ENCODE results near the gene NAP1L1. TPM values are rescaled to one million over a fixed set of nuclear protein-coding genes. Genes with fewer than 3 reads are reported as not detected.

The NAP1L1 gene, protein sequence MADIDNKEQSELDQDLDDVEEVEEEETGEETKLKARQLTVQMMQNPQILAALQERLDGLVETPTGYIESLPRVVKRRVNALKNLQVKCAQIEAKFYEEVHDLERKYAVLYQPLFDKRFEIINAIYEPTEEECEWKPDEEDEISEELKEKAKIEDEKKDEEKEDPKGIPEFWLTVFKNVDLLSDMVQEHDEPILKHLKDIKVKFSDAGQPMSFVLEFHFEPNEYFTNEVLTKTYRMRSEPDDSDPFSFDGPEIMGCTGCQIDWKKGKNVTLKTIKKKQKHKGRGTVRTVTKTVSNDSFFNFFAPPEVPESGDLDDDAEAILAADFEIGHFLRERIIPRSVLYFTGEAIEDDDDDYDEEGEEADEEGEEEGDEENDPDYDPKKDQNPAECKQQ
- polyA plus RNA-seq (ENCODE audit: insufficient read length in 10 of 10): 100 to 1,000 TPM; 395 to 636 (median 500) TPM
- long read RNA-seq, donor 1, full-length matches to known transcripts: 42 of 81 reads
- long read RNA-seq, donor 1, partial matches to known transcripts: 24 of 81 reads
- long read RNA-seq, donor 1, other reads (novel, unspliced or antisense): 15 of 81 reads
- long read RNA-seq, donor 2, full-length matches to known transcripts: 40 of 64 reads
- long read RNA-seq, donor 2, partial matches to known transcripts: 15 of 64 reads
- long read RNA-seq, donor 2, other reads (novel, unspliced or antisense): 9 of 64 reads
- long read RNA-seq, donor 3: 0 reads
- long read RNA-seq, donor 4, full-length matches to known transcripts: 29 of 46 reads
- long read RNA-seq, donor 4, partial matches to known transcripts: 17 of 46 reads
- long read RNA-seq, donor 4, other reads (novel, unspliced or antisense): 0 of 46 reads
- long read RNA-seq, donor 5, full-length matches to known transcripts: 41 of 108 reads
- long read RNA-seq, donor 5, partial matches to known transcripts: 60 of 108 reads
- long read RNA-seq, donor 5, other reads (novel, unspliced or antisense): 7 of 108 reads
- long read RNA-seq, donor 6, full-length matches to known transcripts: 53 of 95 reads
- long read RNA-seq, donor 6, partial matches to known transcripts: 29 of 95 reads
- long read RNA-seq, donor 6, other reads (novel, unspliced or antisense): 13 of 95 reads
- long read RNA-seq, donor 7, full-length matches to known transcripts: 28 of 46 reads
- long read RNA-seq, donor 7, partial matches to known transcripts: 10 of 46 reads
- long read RNA-seq, donor 7, other reads (novel, unspliced or antisense): 8 of 46 reads
- long read RNA-seq, donor 8, full-length matches to known transcripts: 48 of 81 reads
- long read RNA-seq, donor 8, partial matches to known transcripts: 25 of 81 reads
- long read RNA-seq, donor 8, other reads (novel, unspliced or antisense): 8 of 81 reads
- long read RNA-seq, donor 9, full-length matches to known transcripts: 5 of 5 reads
- long read RNA-seq, donor 9, partial matches to known transcripts: 0 of 5 reads
- long read RNA-seq, donor 9, other reads (novel, unspliced or antisense): 0 of 5 reads

DNA sequence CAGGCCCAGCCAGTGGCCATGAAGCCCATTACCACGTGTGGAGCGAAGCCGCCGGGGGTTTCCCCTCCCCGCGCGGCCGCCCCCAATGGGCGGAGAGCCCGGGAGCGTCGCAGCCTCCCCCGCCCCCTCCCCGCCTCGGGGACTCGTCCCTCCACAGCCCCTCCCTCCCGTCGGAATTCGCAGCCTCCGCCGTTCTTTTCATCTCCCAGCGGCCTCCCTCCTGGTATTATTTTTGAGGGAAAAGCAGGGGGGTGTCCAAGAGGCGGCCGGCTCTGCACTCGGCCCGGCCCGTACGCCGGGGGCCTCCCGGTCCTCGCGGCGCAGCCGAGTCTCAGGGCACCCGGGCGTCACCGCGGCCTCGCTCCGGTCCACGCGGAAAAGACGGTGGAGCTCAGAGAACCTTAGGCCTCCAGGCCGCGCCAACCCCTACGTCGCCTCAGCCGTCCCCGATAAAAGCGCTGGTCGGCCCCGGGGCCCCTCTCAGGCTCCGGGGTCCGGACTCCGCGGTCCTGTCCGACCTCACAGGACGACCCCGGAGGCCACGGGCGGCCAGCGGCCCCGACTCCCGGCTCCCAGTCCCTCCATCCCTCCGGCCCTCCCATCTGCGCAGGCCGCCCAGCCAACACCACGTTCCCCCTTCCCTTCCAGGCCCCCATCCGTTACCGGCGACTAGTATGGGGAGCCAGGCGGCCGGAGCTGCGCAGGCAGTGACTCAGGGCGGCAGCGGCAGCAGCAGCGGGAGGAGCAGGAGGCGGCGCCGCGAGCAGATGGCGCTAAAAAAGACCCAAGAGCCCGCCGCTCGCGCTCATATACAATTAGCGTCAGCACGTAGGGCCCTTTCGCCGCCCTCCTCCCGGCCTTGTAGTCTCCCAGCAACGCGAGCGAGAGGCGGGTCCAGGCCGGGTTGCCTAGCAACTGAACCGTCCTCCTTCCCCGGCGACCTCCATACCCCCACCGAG is at the start of gene NAP1L1:
Gene NAP1L1, minus strand, starts transcription at position 782 of the 959 bp plus-strand sequence. CDS start 10,466 bp downstream, outside the sequence.
- peak; percentile 97 to 99 (median 98) for DNase-seq

DNA sequence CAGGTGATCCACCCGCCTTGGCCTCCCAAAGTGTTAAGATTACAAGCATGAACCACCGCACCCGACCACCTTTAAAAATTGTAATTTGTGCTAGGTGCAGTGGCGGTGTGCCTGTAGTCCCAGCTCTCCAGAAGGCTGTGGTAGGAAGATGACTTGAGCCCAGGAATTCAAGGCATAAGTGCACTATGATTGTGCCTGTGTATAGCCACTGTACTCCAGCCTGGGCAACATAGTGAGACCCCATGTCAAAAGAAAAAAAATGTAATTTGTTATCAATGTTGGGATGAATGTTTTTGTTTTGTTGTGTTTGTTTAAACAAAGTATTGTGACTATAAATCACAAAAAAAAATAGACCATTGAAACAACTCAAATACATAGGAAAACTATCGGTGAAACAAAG is 43.1 kb upstream of the NAP1L1 start:
- DNase-seq: no peak

DNA sequence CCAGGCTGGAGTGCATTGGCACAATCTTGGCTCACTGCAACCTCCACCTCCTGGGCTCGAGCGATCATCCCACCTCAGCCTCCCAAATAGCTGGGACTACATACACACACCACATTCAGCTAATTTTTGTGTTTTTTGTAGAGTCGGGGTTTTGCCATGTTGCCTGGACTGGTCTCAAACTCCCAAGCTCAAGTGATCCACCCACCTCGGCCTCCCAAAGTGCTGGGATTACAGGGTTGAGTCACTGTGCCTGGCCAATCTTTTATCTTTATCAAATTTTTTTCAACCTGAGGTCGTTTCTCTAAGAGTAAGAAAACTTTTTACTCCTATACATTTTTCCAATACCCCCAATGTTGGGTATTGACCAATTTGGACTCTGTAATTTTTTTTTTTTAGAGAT is 40.0 kb upstream of the NAP1L1 start:
- no peak for DNase-seq

DNA sequence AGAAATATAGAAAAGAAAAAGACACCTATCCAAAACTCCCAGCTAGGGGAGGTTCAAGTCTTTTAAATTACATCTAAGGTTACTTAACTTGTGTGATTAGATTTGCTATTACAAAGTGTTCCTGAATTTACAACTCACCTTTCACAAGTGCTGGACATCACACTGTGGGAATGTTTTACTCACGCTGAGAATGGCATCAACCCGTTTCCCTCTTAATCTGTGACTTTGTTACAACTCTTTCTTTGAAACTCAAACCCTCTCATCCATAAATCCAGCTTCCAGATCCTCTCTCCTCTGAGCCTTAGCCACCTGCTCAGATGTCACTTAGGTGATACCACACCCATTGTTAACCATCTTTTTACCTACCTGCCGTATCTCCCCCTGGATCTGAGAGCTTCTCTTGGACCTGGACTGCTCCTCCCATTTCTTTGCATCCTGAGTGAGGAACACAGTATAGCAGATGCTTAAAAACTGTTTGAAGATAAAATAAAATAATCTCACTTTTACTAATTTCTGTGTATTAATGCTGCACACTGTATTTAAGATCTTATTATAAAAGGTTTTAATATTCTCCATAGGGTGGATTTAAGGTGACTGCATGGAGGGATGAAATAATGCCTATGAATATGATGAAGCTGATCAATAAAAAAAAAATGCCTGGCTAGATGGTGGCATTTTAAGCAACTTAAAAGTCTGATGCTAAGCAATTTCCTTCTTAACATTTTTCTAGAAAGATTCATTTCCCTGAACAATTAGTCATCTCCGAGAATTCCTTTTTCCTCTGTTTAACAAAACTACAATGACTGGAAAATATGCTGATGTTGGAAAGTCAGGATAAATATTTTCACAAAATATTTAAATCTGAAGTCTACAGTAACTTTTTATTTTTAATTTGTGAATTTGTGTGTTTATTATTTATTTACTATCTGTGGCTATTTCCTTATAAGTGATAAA is 39.1 kb upstream of the NAP1L1 start:
- DNase-seq: peak in 1 of 3 donors; percentile 28

DNA sequence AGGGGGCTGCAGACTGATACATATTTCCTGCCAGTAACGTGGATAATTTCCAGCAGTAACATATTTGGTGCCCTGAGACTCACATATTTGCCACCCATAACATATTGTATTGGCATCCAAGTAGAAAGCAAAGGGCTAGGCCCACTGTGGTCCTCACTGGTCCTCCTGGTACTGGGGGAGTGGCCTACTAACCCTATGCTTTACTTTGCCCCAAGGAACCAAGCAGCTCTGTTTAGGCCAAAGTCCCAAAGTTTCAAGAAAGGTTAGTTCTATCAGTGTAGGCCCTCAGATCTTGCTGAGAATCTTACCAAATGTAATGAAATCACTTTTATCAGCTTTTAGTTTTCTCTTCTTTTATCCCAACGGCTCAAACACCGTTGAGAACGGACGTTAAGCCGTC is 35.4 kb upstream of the NAP1L1 start:
- DNase-seq: no peak

DNA sequence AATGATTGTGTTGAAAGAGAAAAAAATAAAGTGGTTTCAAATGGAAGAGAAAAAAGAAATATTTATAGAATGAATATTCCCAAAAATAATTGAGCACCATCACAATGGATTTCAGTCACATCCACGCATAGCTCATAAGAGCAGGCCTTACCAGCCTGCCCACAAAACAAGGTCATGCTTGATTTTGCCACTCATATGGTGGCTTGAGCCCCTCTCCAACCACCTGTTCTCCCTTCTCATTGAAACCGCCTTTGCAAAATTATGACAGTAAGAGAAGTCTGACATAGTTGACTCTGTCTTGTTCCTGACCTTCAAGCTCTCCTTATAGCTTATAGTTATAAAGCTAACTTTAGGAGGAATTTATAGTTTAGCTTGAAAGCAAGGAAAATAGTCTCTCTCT is 33.3 kb upstream of the NAP1L1 start:
- no peak for DNase-seq

DNA sequence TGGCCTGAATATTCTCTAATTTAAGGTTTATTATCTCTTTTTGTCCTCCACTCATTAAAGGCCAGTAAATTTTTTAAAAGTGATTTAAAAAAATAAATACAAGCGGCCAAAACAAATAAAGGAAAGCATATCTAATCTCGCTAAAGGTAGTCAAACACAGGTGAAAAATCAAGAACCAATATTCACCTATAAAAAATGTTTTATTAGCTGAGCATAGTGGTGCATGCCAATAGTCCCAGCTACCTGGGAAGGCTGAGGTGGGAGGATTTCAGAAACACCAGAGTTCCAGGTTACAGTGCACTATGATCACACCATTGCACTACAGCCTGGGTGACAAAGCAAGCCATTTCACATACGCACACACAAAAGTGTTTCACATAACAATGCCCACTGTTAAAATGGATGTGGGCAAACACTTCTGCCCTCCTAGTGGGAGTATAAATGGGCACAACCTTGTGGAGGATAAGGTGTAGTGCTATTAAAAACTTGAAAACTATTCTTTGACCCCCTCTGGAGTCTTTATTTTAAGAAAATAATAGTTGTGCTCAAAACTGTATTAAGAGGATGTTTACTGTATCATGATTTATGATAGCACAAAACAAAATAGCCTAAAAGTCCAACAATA is 32.7 kb upstream of the NAP1L1 start:
- no peak for DNase-seq

DNA sequence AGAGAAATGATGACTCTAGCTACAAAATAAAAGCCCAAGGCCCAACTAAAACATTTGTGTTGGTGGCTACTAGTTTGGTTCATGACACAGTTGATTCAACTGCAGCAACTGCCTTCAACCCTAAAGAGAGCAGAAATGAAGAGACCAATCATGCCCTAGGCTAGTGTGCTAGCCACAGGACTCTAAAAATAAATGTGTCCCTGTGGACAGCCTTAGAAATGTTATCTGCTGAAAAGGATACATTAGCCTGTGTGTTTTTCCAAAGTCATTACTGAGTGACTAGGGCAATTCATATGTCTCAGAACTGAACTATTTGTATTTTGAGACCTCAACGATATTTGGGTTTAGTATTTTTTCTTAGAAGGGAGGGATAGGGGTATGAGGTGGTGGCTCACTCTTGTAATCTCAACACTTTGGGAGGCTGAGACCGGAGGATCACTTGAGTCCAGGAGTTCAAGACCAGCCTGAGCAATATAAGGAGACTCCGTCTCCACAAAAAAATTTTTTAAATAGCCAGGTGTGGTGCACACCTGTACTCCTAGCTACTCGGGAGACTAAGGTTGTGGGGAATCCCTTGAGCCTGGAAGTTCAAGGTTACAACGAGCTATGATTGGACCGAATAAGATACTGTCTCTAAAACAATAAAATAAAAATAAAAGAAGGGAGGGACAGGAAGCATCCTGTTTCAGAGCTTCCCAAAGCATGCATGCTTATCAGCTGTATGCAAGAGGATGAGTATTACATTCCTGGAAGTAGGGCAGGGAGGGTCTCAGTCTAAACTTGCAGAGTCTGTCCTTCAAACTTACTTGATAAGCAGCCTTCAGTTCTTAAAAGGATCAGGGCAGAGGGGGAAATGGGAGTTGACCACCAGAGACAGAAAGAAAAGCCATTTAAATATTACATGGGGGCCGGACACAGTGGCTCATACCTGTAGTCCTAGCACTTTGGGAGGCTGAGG is 29.6 kb upstream of the NAP1L1 start:
- DNase-seq: no peak

DNA sequence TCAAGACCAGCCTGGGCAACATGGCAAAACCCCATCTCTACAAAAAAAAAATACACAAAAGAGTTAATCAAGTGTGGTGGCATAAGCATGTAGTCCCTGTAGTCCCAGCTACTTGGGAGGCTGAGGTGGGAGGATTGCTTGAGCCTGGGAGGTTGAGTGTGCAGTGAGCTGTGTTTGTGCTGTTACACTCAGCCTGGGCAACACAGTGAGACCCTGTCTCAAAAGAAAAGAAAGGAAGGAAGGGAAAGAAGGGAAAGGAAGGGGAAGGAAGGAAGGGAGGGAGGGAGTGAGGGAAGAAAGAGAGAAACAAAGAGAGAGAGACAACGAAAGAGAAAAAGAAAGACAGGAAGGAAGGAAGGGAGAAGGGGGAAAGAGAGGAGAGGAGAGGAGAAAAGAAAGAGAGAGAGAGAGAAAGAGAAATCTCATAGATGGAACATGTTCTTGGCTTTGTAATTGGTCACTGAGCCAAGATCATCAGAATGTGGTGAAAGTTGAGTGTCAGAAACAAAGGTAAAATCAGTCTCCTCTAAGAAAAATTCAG is 26.8 kb upstream of the NAP1L1 start:
- DNase-seq: no peak

DNA sequence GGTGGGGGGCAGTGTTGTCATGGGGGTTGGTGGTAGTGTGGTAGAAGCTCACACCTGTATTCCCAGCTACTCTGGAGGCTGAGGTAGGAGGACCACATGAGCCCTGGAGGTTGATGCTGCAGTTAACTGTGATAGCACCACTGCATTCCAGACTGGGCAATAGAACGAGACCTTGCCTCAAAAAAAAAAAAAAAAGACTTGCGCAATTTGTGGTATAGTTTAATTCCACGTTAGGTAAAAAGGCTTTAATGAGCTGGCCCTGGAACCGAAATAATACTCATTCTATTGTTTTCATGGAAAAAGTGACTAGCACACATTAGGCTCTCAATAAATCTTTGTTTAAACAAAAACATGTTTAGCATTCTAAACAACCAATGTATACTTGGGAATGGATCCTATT is 25.4 kb upstream of the NAP1L1 start:
- DNase-seq: no peak

DNA sequence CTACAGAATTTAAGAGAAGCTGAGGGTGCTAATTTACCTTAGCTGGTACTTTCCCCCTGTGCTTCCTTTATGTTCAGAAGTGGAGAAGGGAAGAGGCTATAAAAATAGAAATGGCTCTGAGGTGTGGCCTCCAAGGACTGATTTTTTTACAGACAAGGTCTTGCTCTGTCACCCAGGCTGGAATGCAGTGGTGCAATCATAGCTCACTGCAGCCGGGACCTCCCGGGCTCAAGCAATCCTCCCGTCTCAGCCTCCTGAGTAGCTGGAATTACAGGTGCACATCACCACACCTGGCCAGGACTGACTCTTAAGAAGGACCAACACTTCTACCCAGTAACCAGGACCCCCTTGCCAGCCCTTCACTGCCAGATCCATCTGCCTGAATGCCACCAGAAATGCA is 23.9 kb upstream of the NAP1L1 start:
- DNase-seq: no peak

DNA sequence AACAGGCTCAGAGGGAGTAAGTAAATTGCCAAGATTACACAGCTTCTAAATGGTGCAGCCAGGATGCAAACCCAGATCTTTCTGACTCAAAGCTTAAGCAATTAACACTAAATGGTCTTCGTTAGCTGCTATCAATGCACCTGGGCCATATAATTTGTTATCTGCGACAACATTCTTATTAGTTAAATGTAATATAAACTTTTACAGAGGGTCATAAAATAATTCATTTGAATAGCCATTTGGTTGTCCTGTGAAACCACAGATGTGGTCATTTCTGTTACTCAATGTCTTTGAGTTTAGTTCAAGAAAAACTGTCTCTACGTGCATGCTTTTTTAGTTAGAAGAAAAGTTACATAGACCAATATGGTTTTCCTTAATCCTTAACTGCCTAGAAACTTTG is 22.1 kb upstream of the NAP1L1 start:
- DNase-seq: no peak

DNA sequence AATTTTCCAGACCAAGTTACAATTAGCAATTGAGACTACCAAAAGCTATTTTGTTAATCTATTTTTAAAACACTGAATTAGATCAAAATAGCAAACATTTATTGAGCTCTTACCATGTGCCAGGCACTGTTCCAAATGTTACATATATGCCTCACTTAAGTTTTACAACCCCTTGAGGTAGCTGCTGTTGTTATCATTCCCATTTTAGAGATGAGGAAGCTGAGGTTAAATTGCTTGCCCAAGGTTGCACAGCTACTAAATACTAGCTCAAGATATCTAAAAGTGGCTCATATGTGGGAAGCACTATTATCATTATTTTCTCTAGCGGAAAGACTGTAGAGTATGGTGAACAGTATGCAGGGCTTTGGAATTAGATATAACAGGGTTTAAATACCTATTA is 19.5 kb upstream of the NAP1L1 start:
- DNase-seq: no peak

DNA sequence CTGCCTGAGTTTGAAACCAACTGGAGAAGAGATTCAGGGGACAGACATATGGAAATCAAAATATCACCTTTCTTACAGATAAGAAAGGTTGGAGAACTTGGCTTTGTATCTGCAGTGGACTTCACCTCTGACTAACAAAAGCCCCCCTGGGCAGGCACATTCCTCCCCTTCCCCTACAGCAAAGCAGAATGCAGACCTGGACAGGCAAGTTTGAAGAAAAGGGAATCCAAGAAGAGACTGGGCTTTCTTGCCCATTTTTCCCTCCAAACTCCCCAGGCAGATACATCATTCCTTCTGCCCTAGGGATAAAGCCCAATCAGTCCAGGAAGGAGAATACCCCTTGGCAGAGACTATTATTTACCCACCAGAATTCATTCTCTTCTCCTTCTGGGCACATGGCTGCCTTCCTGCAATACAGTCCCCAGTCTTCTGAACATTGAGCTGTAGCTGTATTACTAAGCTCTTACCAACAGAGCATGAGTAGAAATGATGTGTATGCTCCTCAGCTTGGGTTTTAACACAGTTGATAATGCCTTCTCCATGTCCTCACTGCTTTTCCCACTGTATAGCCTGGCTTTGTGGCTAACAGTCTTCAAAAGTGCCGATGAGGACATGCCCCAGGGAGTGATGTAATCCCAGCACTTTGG is 17.4 kb upstream of the NAP1L1 start:
- no peak for DNase-seq

DNA sequence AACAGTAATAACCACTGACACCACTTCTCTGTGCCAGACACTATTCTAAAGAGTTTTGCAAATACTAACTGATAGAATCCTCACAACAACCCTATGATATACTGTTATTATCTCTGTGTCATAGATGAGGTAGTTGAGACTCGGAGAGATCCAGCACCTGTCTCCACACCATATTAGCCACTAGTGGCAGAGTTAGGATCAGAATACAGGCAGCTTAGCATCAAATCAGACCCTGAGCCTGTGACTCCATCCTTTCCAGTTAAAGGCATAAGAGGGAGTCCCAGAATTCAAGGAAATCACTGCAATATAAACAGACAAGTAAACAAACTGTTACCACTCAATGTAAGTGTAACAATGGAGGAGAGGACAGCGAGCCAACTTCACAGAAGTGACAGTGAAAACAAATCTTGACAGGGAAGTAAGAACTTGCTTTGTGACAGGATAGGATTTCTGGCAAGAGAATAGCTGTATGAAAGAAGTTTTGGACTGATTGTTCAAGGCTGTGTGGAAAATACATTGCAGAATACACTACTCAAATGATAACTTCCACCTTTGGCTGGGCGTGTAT is 11.7 kb upstream of the NAP1L1 start:
- DNase-seq: no peak

DNA sequence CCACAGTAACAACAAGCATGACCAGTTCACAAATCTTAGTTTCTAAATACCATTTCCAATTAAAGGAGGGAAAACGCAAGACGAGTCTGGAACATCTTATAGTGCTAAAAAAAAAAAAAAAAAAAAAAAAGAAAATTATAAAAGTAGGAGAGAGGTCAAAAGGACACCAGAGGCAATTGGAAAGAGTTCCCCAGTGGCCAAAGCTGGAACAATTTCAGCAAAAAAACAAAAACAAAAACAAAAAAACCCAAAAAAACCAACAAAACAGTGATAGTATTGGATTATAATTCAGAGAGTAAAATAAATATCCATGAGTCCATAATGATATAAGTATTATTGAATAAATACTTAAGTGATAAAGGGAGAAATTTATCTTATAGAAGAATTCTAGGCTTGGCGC is 10.3 kb upstream of the NAP1L1 start:
- DNase-seq: no peak

Data from muscle of back (tissue), 13 donors.